GM04504 (cell line): ENCODE measurements around the gene SMIM7.

Experiments
- DNase-seq: peaks from one replicate; pipeline ENCODE4 v3.0.0-alpha.2; 2012; ENCODE audit warnings: low read depth

The SMIM7 gene

GRCh38 chr19:16621165-16621800, 38.7 kb downstream of the SMIM7 start:
- DNase-seq = no peak

- no peak for DNase-seq
These were observed 39.4 kb downstream of the SMIM7 start for GRCh38 chr19:16620584-16620983.

- no peak for DNase-seq
These were observed 39.9 kb downstream of the SMIM7 start for GRCh38 chr19:16620018-16620417.

- DNase-seq = no peak
These were observed 40.5 kb downstream of the SMIM7 start for GRCh38 chr19:16619457-16619856.

DNA sequence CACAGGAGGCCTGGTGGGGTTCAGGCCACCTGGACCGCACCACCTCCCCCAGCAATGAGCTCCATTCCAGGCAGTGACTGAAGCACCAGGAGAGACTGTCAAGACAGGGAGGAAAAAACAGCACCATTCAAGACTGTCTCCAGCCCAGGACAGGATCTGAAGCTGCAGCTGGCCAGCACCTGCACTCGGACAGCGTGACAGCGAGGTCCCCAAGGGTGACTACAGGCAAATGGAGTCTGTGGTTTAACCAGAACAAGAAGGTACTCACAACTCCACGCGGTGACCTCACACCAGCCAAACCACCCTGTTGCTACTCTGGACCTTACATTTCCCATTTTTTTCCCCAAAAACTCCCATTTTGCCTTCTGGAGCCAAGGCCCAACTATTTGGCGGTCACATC, 41.7 kb downstream of the SMIM7 start:
- DNase-seq = no peak

DNA sequence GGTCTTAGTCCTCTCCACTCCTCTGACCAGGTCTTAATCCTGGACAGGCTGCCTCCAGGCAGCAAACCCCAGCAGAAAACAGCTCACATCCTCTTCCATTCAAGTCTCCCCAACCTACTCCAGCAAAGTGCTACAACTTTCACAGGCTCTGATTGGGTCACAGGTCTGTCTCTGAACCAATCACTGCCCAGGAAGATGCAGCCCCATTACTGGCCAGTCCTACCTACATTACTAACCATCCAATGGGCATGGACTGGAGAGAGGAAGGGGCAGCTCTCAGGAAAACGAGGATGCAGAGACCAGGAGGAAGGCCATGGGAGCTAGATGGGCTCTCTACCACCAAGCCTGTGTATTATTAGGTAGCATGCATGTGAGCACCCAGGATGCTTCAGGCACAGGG, 44.1 kb downstream of the SMIM7 start:
- no peak for DNase-seq

DNA sequence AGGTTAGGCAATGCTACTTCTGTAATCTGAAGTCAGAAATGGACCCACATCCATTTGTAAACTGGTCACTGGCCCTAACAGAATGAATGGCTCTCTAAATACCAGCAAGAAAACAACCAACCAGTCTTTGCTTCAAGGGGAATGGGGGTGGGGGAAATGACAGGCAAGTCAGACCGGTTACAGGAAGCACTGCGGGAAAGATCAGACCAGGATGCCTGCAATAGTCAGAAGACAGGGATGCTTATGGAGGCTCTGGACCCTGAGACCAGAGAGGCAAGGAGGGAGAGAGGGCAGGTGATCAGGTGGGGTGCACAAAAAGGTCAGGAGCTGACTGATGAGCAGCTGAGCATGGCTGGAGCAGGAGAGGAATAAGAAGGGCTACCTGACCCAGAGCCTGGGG, 45.0 kb downstream of the SMIM7 start:
- DNase-seq = no peak

- DNase-seq = no peak
These were observed 46.1 kb downstream of the SMIM7 start for GRCh38 chr19:16613841-16614240.

DNA sequence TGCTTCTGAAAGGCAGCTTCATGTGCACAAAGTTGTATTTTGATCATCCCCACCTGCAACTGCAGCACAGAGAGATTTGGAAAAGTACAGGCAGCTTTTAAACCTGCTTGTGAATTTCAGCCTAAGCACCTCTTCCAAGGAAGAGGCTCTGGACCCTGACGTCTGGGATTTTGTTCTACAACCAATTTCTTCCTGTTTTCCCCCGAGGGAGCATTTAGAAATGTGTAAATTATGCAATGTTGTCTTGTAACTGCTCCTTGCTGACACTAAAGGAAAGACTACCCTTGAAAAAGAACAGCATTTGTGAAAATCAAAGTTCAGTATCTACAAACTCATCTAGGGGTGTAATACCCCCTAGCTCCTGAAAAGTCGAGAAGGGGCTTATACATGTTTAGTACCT, 47.3 kb downstream of the SMIM7 start:
- no peak for DNase-seq

DNA sequence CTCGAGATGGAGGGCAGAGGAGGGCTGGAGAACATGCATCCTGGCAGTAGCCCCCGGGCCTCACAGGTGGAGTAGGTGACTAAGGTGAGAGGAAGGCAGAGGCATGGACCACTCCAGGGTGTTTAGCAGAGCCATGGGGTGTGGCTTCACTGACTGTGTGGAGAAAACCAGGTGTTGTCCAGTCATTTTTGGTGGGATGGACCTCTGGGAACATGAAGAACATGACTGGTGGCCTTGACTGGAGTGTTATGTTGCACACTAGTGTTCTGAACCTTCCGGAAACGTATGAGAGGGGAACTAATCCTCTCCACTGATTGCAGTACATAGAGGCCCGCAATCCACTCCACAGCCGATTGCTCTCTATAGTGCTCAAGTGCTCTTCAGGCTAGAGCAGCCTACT, 48.8 kb downstream of the SMIM7 start:
- no peak for DNase-seq

- DNase-seq = no peak
These were observed 50.3 kb downstream of the SMIM7 start for GRCh38 chr19:16609511-16610200.

DNA sequence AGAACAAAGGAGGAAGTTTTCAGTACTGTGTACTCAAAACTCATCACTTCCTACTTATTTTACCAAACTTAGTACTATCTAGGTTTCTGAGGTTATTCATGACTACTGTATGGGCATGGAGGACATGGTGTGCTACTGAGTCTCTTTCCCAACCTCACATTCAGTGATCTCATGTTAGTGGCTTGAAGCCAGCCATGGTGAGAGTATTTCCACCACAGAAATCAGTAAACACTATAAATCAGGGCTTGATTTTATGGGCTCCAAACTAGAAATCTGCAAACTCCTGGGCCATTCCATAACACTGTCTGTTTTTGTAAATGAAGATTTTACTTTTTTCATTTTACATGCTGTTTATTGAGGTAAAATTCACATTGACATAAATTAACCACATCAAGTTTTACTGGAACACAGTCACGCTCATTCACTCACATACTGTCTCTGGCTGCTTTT, 51.6 kb downstream of the SMIM7 start:
- DNase-seq = peak; percentile 93

DNA sequence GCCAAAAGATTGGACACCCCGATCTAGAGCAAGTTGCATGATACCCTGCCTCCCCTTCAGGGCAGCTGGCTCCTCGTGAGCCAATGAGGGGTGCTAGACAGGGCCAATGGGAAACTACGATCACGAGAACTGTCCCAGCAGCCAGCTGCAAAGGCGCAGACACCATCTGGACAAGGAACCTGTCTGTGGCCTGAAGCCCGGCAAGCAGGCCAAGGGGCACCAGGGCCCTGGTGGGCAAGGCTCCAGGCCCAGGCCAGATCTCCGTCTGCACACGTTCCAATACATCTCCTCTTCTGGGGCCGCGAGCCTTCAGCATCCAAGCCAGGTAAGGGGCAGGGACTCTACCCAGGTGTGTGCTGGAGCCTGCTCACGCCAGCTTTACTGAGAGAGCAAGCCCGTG, 52.1 kb downstream of the SMIM7 start:
- no peak for DNase-seq

DNA sequence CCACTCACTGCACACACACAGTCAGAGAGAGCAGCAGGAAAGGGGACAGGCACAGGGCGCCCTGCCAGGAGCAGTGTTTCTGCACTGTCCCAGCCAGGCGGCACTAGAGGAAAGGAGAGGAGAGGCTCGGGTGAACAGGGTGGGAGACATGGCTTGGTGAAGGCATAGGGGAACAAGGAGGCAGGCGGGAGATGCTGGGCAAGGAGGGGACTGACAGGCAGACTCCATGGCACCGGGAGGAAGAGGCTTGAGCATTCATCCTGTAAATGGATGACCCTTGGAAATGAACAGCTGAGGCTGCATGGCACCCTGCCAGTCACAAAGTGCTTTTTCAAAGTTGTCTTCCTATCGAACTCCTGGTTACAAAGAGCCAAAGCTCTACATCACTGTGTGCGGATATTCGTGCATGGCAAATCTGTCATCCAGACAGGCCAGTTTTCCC, 54.4 kb downstream of the SMIM7 start:
- DNase-seq = no peak

DNA sequence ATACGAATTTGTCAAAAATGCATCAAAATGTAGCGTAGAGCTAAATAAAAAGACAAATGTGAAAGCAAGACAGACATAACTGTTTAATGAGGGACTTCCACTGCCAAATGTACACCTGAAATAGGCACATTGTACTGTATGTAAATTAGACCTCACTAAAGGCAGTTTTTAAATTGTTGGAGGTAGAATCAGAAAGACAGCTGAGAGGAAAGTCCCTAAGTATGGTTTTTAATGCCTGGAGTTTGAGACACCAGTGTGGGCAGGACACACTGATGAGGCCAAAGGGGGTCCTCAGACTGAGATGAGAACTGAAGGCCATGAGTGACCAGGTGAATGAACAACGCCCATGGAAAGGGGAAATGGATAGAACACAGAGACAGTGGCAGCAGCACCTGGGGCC, 54.8 kb downstream of the SMIM7 start:
- DNase-seq = no peak

DNA sequence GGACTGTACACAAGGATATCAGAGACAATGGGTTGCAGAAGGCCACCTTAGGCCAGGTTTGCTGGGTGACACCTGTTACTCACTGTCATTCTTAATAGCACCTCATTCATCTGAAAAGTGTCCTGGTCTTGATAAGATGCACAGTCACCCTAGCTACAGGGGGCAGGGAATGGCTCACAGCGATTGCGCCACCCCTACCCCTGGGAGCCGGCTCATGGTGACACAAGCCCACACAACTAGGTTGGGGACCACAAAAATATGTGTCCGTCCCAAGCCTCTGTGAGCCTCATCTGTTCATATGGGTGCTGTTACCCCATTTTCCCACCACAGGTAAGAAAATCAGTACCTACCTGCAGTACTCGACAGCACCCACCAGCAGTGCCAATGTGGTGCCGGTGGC, 55.3 kb downstream of the SMIM7 start:
- no peak for DNase-seq

DNA sequence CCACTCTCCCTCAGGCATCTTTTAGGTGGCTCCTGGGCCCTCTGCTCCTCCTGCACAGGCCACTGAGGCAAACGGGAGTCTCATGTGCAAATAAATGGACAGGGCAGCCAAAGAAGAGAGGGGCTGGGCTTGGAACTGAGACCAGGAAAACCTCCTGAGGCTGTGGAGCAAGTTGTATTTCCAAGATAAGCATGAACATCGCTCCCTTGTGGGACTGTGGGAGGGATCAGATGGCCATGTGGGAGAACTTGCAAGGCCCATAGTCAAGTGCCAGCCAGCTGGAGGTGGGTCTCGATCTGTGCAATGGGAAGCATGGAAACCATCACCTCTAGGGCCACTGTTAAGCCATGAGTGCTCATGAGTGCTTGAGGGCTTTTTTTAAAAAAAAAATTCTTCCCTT, 56.9 kb downstream of the SMIM7 start:
- no peak for DNase-seq

GRCh38 chr19:16601378-16602052, 58.4 kb downstream of the SMIM7 start:
- no peak for DNase-seq

DNA sequence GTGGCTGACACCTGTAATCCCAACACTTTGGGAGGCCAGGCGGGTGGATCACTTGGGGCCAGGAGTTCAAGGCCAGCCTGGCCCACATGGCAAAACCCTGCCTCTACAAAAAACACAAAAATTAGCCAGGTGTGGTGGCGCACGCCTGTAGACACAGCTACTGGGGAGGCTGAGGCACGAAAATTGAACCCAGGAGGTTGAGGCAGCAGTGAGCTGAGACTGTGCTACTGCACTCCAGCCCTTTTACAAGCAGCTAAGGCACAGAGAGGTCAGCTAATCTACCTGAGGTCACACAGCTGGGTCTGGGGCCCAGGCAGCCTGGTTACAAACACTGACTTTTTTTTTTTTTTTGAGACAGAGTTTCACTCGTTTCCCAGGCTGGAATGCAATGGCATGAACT, 59.1 kb downstream of the SMIM7 start:
- DNase-seq = no peak

DNA sequence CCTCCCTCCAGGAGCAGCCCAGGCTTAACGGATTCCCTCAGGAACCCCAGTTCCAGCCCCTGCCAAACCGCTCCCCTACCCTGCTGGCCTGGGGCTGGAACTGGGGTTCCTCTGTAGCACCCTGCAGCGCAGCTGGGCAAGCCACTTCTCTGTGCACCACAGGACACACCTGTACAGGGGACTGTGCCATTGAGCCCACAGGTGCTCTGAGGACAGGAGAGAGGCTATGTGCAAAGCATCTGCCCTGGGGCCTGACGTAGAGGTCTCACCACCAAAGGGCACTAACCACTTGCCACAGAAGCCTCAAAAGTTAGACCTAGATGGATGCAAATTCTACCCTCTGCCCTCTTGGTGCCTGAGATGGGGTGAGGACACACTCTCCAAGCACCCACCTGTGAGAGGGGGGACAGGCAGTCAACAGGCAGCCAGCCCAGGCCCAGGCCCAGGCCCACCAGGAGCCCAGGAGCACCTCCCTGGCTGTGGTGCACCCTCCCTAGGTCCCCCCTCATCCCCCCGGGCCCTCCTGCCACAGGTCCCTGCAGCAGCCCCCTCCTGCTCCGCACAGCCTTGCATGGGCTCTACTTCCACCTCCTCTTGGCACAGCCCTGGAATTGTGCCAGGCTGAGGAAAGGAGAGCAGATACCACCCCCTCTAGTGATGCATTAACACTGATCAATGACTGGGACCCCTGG, 60.1 kb downstream of the SMIM7 start:
- DNase-seq = no peak

- no peak for DNase-seq
These were observed 61.1 kb downstream of the SMIM7 start for GRCh38 chr19:16598848-16599247.

DNA sequence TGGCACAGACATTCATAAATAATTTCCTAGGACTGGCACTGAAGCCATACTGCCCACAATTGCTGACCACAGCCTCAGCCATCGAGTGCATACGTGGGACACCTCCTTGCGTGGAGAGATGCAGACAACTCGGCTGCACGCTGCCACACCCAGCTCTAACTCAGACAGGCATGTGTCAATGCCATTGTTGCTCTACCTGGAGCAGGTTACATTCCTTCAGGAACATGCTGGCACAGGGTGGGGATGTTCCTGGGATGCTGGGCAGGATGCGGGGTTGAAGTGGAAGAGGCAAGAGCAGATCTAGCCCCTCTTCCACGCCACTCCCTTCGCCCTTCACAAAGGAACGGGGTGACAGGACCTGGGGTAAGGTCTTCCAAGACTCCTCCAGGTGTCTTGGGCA, 63.5 kb downstream of the SMIM7 start:
- no peak for DNase-seq
